ENCODE measurements around the gene PLK5.

DNA sequence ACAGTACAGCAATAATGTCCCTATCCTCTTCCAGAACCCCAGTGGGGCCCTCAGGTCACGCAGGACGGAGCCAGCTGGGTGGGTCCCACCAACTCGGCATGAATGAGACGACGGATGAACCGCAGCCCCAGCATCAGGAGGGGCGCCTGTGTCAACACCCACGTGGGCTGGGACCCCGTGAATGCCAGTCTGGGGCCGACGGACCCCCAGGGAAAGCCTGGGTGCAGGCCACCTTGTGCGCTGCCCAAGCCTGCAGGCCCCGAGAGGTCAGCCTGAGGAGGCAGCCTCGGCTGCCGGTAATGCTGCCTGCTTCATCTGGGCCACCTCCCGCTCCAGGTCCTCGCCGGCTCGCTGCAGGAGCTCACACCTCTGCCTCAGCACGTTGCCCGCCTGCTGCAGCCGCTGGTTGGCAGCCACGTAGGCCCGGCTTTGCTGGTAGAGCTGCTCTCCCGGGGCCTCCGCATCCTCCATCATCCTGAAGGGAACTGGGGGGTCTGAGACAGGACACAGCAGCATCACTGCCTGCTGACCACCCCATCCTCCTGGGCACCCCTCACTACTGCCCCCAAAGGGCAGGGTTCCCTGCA, 49.0 kb upstream of the PLK5 start:
- TF ChIP-seq, protein P1, sequence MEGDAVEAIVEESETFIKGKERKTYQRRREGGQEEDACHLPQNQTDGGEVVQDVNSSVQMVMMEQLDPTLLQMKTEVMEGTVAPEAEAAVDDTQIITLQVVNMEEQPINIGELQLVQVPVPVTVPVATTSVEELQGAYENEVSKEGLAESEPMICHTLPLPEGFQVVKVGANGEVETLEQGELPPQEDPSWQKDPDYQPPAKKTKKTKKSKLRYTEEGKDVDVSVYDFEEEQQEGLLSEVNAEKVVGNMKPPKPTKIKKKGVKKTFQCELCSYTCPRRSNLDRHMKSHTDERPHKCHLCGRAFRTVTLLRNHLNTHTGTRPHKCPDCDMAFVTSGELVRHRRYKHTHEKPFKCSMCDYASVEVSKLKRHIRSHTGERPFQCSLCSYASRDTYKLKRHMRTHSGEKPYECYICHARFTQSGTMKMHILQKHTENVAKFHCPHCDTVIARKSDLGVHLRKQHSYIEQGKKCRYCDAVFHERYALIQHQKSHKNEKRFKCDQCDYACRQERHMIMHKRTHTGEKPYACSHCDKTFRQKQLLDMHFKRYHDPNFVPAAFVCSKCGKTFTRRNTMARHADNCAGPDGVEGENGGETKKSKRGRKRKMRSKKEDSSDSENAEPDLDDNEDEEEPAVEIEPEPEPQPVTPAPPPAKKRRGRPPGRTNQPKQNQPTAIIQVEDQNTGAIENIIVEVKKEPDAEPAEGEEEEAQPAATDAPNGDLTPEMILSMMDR (IDR thresholded peaks at IDR 0.05) = no peak
- TF ChIP-seq EZH2 (IDR thresholded peaks at IDR 0.05; ENCODE audit: borderline replicate concordance, insufficient read depth, low read depth, low read length, poor library complexity, severe bottlenecking) = no peak
